ENCODE measurements around the gene ZNF318.

The ZNF318 gene

GRCh38 chr6:43299338-43300293 lies 69.8 kb downstream of the ZNF318 start:
- no peak for DNase-seq

DNA sequence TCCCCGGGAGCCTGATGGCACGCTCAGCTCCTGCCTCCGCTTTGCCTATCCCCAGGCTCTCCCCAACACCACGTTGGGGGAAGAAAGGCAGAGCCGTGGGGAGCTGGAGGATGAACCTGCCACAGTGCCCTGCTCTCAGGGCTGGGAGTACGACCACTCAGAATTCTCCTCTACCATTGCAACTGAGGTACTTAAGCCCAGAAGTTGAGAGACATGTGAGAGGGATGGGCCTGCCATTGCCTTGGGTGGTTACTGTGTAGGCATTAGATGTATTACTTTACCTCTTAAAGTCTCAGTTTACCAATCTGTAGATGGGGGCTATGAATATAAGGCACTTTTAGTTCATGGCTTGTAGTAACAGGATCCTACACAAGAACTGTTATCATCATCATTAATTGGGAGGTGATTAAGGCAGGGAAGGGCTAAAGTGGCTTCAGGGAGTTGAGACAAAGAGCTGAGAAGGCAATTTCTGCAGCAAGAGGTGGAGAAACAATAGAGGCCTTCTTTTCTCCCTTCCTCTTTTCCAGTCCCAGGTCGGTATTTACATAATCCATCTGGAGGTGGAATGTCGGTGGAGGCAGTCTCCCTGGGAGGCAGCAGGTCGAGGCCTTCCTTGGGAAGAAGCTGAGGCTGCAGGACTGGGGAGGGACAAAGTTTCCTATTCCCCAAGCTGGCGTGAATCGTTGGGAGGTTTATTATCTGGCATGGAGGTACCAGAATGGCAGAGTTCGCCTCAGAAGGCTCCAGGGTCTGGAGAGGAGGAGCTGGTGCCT lies 70.7 kb downstream of the ZNF318 start:
- no peak for DNase-seq

- DNase-seq = no peak
Measured at GRCh38 chr6:43297644-43298564, 71.5 kb downstream of the ZNF318 start, which contains the start of gene SLC22A7. Gene SLC22A7, plus strand, starts transcription at chr6:43298260. Its CDS starts 99 bp downstream, at chr6:43298359.

GRCh38 chr6:43296780-43297497 lies 72.5 kb downstream of the ZNF318 start:
- DNase-seq = no peak

GRCh38 chr6:43295456-43295855 lies 74.0 kb downstream of the ZNF318 start:
- no peak for DNase-seq

- DNase-seq = no peak
Measured at GRCh38 chr6:43294536-43294935, 74.9 kb downstream of the ZNF318 start.

DNA sequence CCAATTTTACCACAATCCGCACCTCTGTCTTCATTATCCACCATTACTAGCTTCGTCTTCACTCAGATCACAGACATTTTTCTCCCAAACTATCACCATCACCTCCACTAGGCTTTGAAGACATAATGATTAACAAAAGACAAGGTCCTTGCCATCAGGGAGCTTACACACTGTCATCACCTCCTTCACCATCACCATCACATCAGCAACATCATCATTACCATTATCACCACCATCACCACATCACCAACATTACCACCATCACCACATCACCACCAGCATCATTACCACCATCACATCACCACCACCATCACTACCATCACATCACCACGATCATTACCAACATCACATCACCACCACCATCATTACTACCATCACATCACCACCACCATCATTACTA lies 75.7 kb downstream of the ZNF318 start:
- DNase-seq = no peak

GRCh38 chr6:43292763-43293318 lies 76.6 kb downstream of the ZNF318 start:
- DNase-seq = no peak

- DNase-seq = no peak
Measured at GRCh38 chr6:43292341-43292740, 77.1 kb downstream of the ZNF318 start.

DNA sequence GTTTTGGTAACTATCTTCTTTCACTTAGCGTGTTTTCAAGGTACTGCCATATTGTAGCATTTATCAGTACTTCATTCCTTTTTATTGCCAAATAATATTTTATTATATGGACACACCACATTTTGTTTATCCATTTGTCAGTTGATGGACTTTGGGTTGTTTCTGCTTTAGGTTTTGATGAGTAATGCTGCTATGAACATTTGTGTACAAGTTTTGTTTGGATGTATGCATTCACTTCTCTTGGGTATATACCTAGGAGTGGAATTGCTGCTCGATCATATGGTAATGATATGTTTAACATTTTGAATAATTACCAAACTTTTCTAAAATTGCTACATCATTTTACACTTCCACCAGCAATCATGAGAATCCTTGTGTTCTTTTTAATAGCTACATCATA lies 77.7 kb downstream of the ZNF318 start:
- no peak for DNase-seq

- no peak for DNase-seq
Measured at GRCh38 chr6:43290905-43291355, 78.5 kb downstream of the ZNF318 start.

- no peak for DNase-seq
Measured at GRCh38 chr6:43290339-43290904, 79.0 kb downstream of the ZNF318 start.

- no peak for DNase-seq
Measured at GRCh38 chr6:43287717-43288679, 81.4 kb downstream of the ZNF318 start.

DNA sequence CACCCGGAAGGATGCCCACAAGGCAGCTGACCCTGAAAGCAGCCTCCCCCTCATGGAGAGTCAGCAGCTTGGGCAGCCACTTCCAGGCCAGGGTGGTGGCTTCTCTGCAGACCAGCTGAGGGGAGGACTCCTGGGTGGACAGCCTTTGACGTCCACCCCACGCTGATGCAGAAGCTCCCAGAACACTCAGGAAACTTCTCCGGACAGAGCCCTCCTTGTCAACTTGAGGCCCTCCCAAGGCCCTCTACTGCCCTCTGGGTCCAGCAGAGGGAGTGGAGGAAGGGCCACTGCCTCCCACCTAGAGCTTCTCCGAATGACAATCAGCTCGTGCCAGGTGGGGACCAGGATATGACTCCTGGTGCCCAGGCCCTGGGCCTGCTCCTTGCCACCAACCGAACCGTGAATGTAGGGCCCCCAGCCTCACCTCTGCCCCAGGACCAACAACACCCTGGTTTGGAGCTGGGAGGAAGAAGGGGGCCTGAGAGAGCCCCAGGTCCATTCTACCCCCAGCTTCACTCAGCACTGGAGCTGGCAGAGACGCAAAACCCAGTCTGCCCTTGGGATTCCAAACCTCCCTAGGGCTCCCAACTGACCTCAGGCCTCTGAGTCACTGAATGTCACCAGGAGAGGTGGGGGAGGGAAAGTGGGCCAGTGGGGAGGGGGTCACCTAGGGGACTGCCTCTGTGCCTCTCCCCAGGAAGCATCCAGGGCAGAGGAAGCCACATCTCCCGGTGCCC lies 82.3 kb downstream of the ZNF318 start:
- DNase-seq = no peak

DNA sequence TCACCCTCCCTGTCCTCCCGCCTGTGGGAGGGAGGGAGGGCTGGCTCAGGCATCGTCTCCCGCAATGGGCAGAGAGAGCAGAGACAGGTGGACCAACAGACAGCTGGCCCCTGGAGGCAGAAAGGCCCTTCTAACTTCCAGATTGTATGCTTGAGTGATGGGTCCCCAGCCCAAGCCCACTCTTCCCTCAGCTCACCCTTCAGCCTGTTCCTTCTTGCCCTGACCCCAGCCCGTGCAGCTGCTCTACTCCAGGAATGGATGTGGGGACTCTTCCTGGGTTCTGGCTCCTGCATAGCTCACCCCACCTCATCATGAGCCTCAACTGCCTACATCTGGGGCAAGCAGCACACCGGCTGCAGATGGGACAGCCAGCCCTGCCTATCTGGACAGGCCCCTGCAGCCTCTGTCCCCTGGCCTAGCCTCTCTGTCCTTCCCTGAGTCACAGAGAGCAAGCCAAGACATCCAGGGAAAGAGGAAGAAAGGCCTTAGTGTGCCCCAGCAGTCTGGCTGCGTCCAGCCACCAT lies 82.9 kb downstream of the ZNF318 start:
- no peak for DNase-seq

Measured in activated CD4-positive, alpha-beta T cell treated with anti-CD3 and anti-CD28 coated beads, Interleukin-2, amount 50 U/mL, for 48 hours (primary cell).